Esophagus muscularis mucosa (tissue), 4 donors: ENCODE measurements around the gene C1QTNF5. TPM values are rescaled to one million over a fixed set of nuclear protein-coding genes. Genes with fewer than 3 reads are reported as not detected.
A peak's percentile ranks its signal among the peaks of the same experiment; 100 is the strongest.

ENCODE experiments used
- DNase-seq: peaks from one replicate; pipeline ENCODE4 v3.0.0-alpha.2; 2017; ENCODE audit errors: extremely low spot score
- H3K27ac ChIP-seq, 4 donors: fragments of 200-600 bp; sonication (generic); replicated peaks in 1 of 4; 1 replicate in 3 of 4; 2 replicates in 1 of 4; pipeline ENCODE4 v1.5.1; 2016 to 2019; ENCODE audit warnings: mild to moderate bottlenecking in 1 of 4
- H3K27me3 ChIP-seq, 4 donors: fragments of 200-600 bp; sonication (generic); one replicate each; pipeline versions ENCODE4 v1.5.1 to v1.6.0; 2016 to 2019
- H3K36me3 ChIP-seq, 4 donors: fragments of 200-600 bp; sonication (generic); one replicate each; pipeline ENCODE4 v1.5.1; 2016 to 2019
- H3K4me1 ChIP-seq, 4 donors: fragments of 200-600 bp; sonication (generic); one replicate each; pipeline ENCODE4 v1.5.1; 2016 to 2019
- H3K4me3 ChIP-seq, 4 donors: fragments of 200-600 bp; sonication (generic); 1 replicate in 2 of 4; 2 replicates in 2 of 4; pipeline ENCODE4 v1.5.1; 2016 to 2019; ENCODE audit warnings: mild to moderate bottlenecking in 4 of 4, moderate library complexity in 1 of 4
- H3K9me3 ChIP-seq, 4 donors: fragments of 200-600 bp; sonication (generic); 1 replicate in 3 of 4; 2 replicates in 1 of 4; pipeline ENCODE4 v1.5.1; 2016 to 2019
- CTCF ChIP-seq, 3 experiments: fragments of 200-600 bp in 2 of 3; fragments of 450-650 bp in 1 of 3; sonication (generic) in 2 of 3; IDR thresholded peaks; one replicate each; pipeline ENCODE4 v1.5.1; 2017 to 2019; ENCODE audit warnings: antibody characterized with exemption in 3 of 3, mild to moderate bottlenecking in 2 of 3, moderate library complexity in 1 of 3
- EP300 ChIP-seq: sonication (generic); formaldehyde crosslinking; IDR thresholded peaks from one replicate; pipeline ENCODE4 v1.6.1; 2017; ENCODE audit warnings: antibody characterized with exemption
- POLR2A ChIP-seq: fragments of 450-650 bp; IDR thresholded peaks from one replicate; pipeline ENCODE4 v1.6.1; 2017; ENCODE audit warnings: antibody characterized with exemption, moderate library complexity, mild to moderate bottlenecking, low read depth
- POLR2AphosphoS5 ChIP-seq, 2 donors: sonication (generic); formaldehyde crosslinking; IDR thresholded peaks; one replicate each; pipeline ENCODE4 v1.6.1; 2017; ENCODE audit warnings: antibody characterized with exemption in 2 of 2
- WGBS: methylation state at CpG from one replicate; pipeline ENCODE4 v1.1.5; 2018; 5-methylcytosine and 5-hydroxymethylcytosine counted together
- intact Hi-C: fragments of 100-400 bp; cut with DNase I; formaldehyde crosslinking; loops from one replicate; pipeline ENCODE4 v1.15.1; 2023
- total RNA-seq, 4 donors: library from RNA; depleted of rRNA; stranded (reverse); fragments of >200 nt; gene quantifications; one replicate each; pipeline versions ENCODE4 v1.1.0 to v1.2.1, GENCODE V29; 2016

C1QTNF5 gene
- total RNA-seq, 4 donors from 2014 or later: 23.7 to 74.3 (median 51.6) TPM

- WGBS: 26% methylated on average over 17 of the region's 17 CpGs
- TF ChIP-seq POLR2A (no peak), CTCF (IDR thresholded peaks at IDR 0.05) (no peak), EP300 (no peak), POLR2AphosphoS5 (IDR thresholded peaks at IDR 0.05) (no peak)
- peak overlapping the region; percentile 55 to 64 (median 58) for H3K4me3 ChIP-seq
- intact Hi-C loops: loop anchor here (5.0 kb wide), 1 partner anchor 113 kb away; the partner anchor contains the start of gene CBL
- no peaks in the 10 kb centered on the region for H3K9me3 ChIP-seq
- H3K4me1 ChIP-seq: peaks cover 68 to 86% (median 75%) of the 10 kb centered on the region in 4 donors
- no peaks in the 10 kb centered on the region for H3K36me3 ChIP-seq
- H3K27ac ChIP-seq: peak overlapping the region; percentile 98 to 99 (median 98)
- no peaks in the 10 kb centered on the region for H3K27me3 ChIP-seq
- DNase-seq: peak; percentile 86
Measured at GRCh38 chr11:119320240-119320775, 20.4 kb downstream of the C1QTNF5 start.

GRCh38 chr11:119319700-119320239 is 20.9 kb downstream of the C1QTNF5 start:
- peaks cover 0 to 4% (median 1%) of the 10 kb centered on the region in 4 donors for H3K36me3 ChIP-seq
- TF ChIP-seq POLR2A (no peak), POLR2AphosphoS5 (IDR thresholded peaks at IDR 0.05) (peak in 1 of 2 donors; percentile 17)
- WGBS: 53% methylated on average over 11 of the region's 11 CpGs
- no peaks in the 10 kb centered on the region for H3K9me3 ChIP-seq
- peak overlapping the region; percentile 98 to 99 (median 98) for H3K27ac ChIP-seq
- no peak for DNase-seq
- H3K4me1 ChIP-seq: peaks cover 73 to 92% (median 81%) of the 10 kb centered on the region in 4 donors
- H3K27me3 ChIP-seq: no peaks in the 10 kb centered on the region
- H3K4me3 ChIP-seq: peak overlapping the region; percentile 55 to 64 (median 58)
- intact Hi-C loops: loop anchor here (5.0 kb wide), 1 partner anchor 112 kb away; the partner anchor contains the start of gene CBL

- H3K27ac ChIP-seq: peak overlapping the region; percentile 98 to 99 (median 98)
- 80% methylated on average over 4 of the region's 8 CpGs for WGBS
- TF ChIP-seq POLR2AphosphoS5 (IDR thresholded peaks at IDR 0.05) (no peak), CTCF (IDR thresholded peaks at IDR 0.05) (no peak), POLR2A (no peak), EP300 (no peak)
- peaks cover 0 to 10% (median 7%) of the 10 kb centered on the region in 4 donors for H3K36me3 ChIP-seq
- H3K4me3 ChIP-seq: peak overlapping the region in 3 of 4 donors; percentile 16 to 79 (median 31)
- DNase-seq: no peak
- H3K27me3 ChIP-seq: no peaks in the 10 kb centered on the region
- peaks cover 73 to 97% (median 86%) of the 10 kb centered on the region in 4 donors for H3K4me1 ChIP-seq
- H3K9me3 ChIP-seq: no peaks in the 10 kb centered on the region
- intact Hi-C loops: no loop called here
Measured at GRCh38 chr11:119319136-119319699, 21.5 kb downstream of the C1QTNF5 start.

GRCh38 chr11:119318240-119319135 is 22.2 kb downstream of the C1QTNF5 start:
- H3K4me3 ChIP-seq: peak overlapping the region in 3 of 4 donors; percentile 31 to 82 (median 79)
- H3K9me3 ChIP-seq: no peaks in the 10 kb centered on the region
- no peak for DNase-seq
- peak overlapping the region; percentile 98 to 99 (median 98) for H3K27ac ChIP-seq
- peaks cover 77 to 99% (median 89%) of the 10 kb centered on the region in 4 donors for H3K4me1 ChIP-seq
- 53% methylated on average over 17 of the region's 22 CpGs for WGBS
- TF ChIP-seq EP300: peak; percentile 65
- no peak for TF ChIP-seq CTCF (IDR thresholded peaks at IDR 0.05)
- TF ChIP-seq POLR2AphosphoS5 (IDR thresholded peaks at IDR 0.05): peak; percentile 87 to 96
- TF ChIP-seq POLR2A: no peak
- peaks cover 0 to 17% (median 14%) of the 10 kb centered on the region in 4 donors for H3K36me3 ChIP-seq
- intact Hi-C loops: no loop called here
- H3K27me3 ChIP-seq: no peaks in the 10 kb centered on the region
